ENCODE measurements around the gene TEX14.

GRCh38 chr17:58570758-58571157 lies 121.1 kb downstream of the TEX14 start:
- TF ChIP-seq POLR2A (IDR thresholded peaks at IDR 0.05) (no peak), CTCF (IDR thresholded peaks at IDR 0.05) (no peak), POLR2AphosphoS5 (IDR thresholded peaks at IDR 0.05; ENCODE audit: insufficient read depth in 1 of 2, low read depth in 1 of 2) (no peak)
